Measurements from ENCODE around the gene KIAA1958. TPM values are rescaled to one million over a fixed set of nuclear protein-coding genes. Genes with fewer than 3 reads are reported as not detected.

The KIAA1958 gene
- total and polyA plus RNA-seq, 10 of the 15 experiments (the other 5 are each of a cell fraction or from before 2014, with no cell fraction given): 0.53 to 8.7 (median 4.0) TPM

- no TSS peak for BruUV-seq (replicated peaks)
- no peak for ATAC-seq
- Histone ChIP-seq H3K4me3 (no peak overlapping the region), H3K27me3 (replicated peaks in 1 of 2; ENCODE audit: control insufficient read depth in 2 of 2, insufficient read depth in 2 of 2, low read length in 1 of 2) (no peaks in the 10 kb centered on the region), H3K27ac (ENCODE audit: control insufficient read depth, insufficient read depth) (no peak overlapping the region), H3K9me3 (replicated peaks; ENCODE audit: control insufficient read depth, insufficient read depth, low read length) (no peaks in the 10 kb centered on the region), H3K36me3 (ENCODE audit: control insufficient read depth in 2 of 2, insufficient read depth in 2 of 2, low read length in 1 of 2) (peaks cover 0 to 3% of the 10 kb centered on the region in 2 experiments; a peak in 1 of 4 replicates), H2AFZ (ENCODE audit: control insufficient read depth, low read depth, low read length) (no peak overlapping the region), H4K20me1 (ENCODE audit: control insufficient read depth, insufficient read depth) (no peaks in the 10 kb centered on the region), H3K79me2 (ENCODE audit: control insufficient read depth, insufficient read depth, low read length) (peaks cover 6% of the 10 kb centered on the region), H3K4me2 (ENCODE audit: control insufficient read depth, insufficient read depth) (no peak overlapping the region), H3K4me1 (ENCODE audit: control insufficient read depth, insufficient read depth, low read length) (no peaks in the 10 kb centered on the region; the same call in 1 of the 2 replicates), H3K9ac (ENCODE audit: control insufficient read depth, insufficient read depth, low read length) (no peak overlapping the region)
- in situ Hi-C loops (cut with MboI): no loop called here
- DNase-seq (ENCODE audit: low read depth, low spot score): no peak
- ChIA-PET CTCF (interaction anchor here (0.6 to 1.8 kb wide), 5 partner anchors 11 to 617 kb away, joined by 3 to 12 read pairs (median 3); no protein-coding TSS in a partner anchor), POLR2A (interaction anchor here (1.4 kb wide), 1 partner anchor 19 kb away, joined by 3 read pairs; no protein-coding TSS in a partner anchor), SMC1A (ENCODE audit: uncharacterized antibody, unreplicated experiment) (interaction anchor here (0.8 to 1.3 kb wide), 6 partner anchors 9 to 627 kb away, joined by 3 to 4 read pairs (median 3); no protein-coding TSS in a partner anchor), RAD21 (ENCODE audit: unreplicated experiment) (interaction anchor here (0.7 to 1.4 kb wide), 3 partner anchors 221 to 370 kb away, joined by 3 read pairs; no protein-coding TSS in a partner anchor)
- 91% methylated on average over 7 of the region's 7 CpGs for WGBS (ENCODE audit: insufficient coverage, insufficient replicate concordance, low lambda C conversion rate, missing lambda C conversion rate)
- no peak for FAIRE-seq
- intact Hi-C loops (cut with micrococcal nuclease; ENCODE audit: unreplicated experiment): loop anchor here (10.0 kb wide), 1 partner anchor 616 kb away; no protein-coding TSS in a partner anchor
- TF ChIP-seq EZH2 (IDR thresholded peaks at IDR 0.05; ENCODE audit: borderline replicate concordance, control insufficient read depth, low read depth, low read length) (no peak), CTCF (IDR thresholded peaks at IDR 0.05 in 2 of 3, conservative IDR thresholded peaks at IDR 0.05 in 1 of 3; ENCODE audit: control insufficient read depth in 2 of 3, extremely low read depth in 1 of 3, insufficient read depth in 1 of 3, low read depth in 3 of 3, low read length in 3 of 3) (peak; percentile 30 to 37 (median 31); a peak in 3 of 6 replicates), SMC3 (IDR thresholded peaks at IDR 0.05; ENCODE audit: borderline replicate concordance, low read length) (peak; percentile 34; the same call in 1 of the 2 replicates), RAD21 (IDR thresholded peaks at IDR 0.05; ENCODE audit: insufficient read depth, low read depth, low read length) (peak; percentile 54)
Observed at GRCh38 chr9:112711050-112711689, 224.5 kb downstream of the KIAA1958 start.

All from GM12878 (cell line).